Activated T-cell treated with anti-CD3 and anti-CD28 coated beads, Interleukin-2, amount 50 U/mL, for 72 hours (primary cell): ENCODE measurements around the gene MAIP1. TPM values are rescaled to one million over a fixed set of nuclear protein-coding genes. Genes with fewer than 3 reads are reported as not detected.

Experiments used
- ATAC-seq, 2 donors: fragments of 150-1000 bp; cut with Tn5 transposase; replicated peaks in 1 of 2; 2 replicates each; pipeline ENCODE4 v1.10.0; 2021; ENCODE audit warnings: moderate library complexity in 2 of 2, mild to moderate bottlenecking in 1 of 2
- DNase-seq, 2 donors: peaks; one replicate each; pipeline ENCODE4 v3.0.0; 2021 to 2022; ENCODE audit warnings: mixed read lengths in 1 of 2
- H3K27ac Mint-ChIP-seq: one replicate; pipeline ENCODE4 v1.8.0; 2022; ENCODE audit warnings: mild to moderate bottlenecking, moderate library complexity, mixed read lengths
- H3K27me3 Mint-ChIP-seq: one replicate; pipeline ENCODE4 v1.8.0; 2022; ENCODE audit warnings: low read depth, mixed read lengths
- H3K36me3 Mint-ChIP-seq, 2 donors: one replicate each; pipeline ENCODE4 v1.8.0; 2022; ENCODE audit warnings: mixed read lengths in 2 of 2, mild to moderate bottlenecking in 1 of 2; ENCODE audit not compliant: insufficient read depth in 2 of 2
- H3K4me1 Mint-ChIP-seq: one replicate; pipeline ENCODE4 v1.8.0; 2022; ENCODE audit warnings: low read depth, mixed read lengths
- H3K4me3 Mint-ChIP-seq, 2 donors: one replicate each; pipeline ENCODE4 v1.8.0; 2022; ENCODE audit warnings: mild to moderate bottlenecking in 2 of 2, mixed read lengths in 2 of 2, moderate library complexity in 2 of 2
- H3K9me3 Mint-ChIP-seq, 2 donors: one replicate each; pipeline ENCODE4 v1.8.0; 2022; ENCODE audit warnings: mixed read lengths in 2 of 2
- total RNA-seq, 2 donors: library from RNA; stranded (reverse); gene quantifications; one replicate each; pipeline ENCODE4 v1.2.3, GENCODE V29; 2022

MAIP1 gene
- total RNA-seq, 2 donors from 2014 or later: 30.4 to 34.6 TPM

- DNase-seq (no peak), ATAC-seq (no peak)
- no peak overlapping the region for H3K27ac Mint-ChIP-seq
- no peaks in the 10 kb centered on the region for H3K36me3 Mint-ChIP-seq
- no peaks in the 10 kb centered on the region for H3K27me3 Mint-ChIP-seq
- no peaks in the 10 kb centered on the region for H3K9me3 Mint-ChIP-seq
- H3K4me1 Mint-ChIP-seq: peaks cover 14% of the 10 kb centered on the region
- no peak overlapping the region for H3K4me3 Mint-ChIP-seq
These were observed 28.8 kb downstream of the MAIP1 start for GRCh38 chr2:199984159-199984558.

GRCh38 chr2:199984755-199985154, 29.4 kb downstream of the MAIP1 start:
- no peak for ATAC-seq
- no peaks in the 10 kb centered on the region for H3K36me3 Mint-ChIP-seq
- no peak for DNase-seq
- H3K4me1 Mint-ChIP-seq: peaks cover 11% of the 10 kb centered on the region
- H3K4me3 Mint-ChIP-seq: no peak overlapping the region
- no peak overlapping the region for H3K27ac Mint-ChIP-seq
- H3K9me3 Mint-ChIP-seq: no peaks in the 10 kb centered on the region
- H3K27me3 Mint-ChIP-seq: no peaks in the 10 kb centered on the region

GRCh38 chr2:199985625-199986207, 30.3 kb downstream of the MAIP1 start:
- H3K4me3 Mint-ChIP-seq: no peak overlapping the region
- DNase-seq (peak; percentile 68 to 73), ATAC-seq (peak; percentile 81 to 82)
- H3K27ac Mint-ChIP-seq: no peak overlapping the region
- no peaks in the 10 kb centered on the region for H3K36me3 Mint-ChIP-seq
- peaks cover 7% of the 10 kb centered on the region for H3K4me1 Mint-ChIP-seq
- no peaks in the 10 kb centered on the region for H3K27me3 Mint-ChIP-seq
- no peaks in the 10 kb centered on the region for H3K9me3 Mint-ChIP-seq

- H3K36me3 Mint-ChIP-seq: no peaks in the 10 kb centered on the region
- no peaks in the 10 kb centered on the region for H3K27me3 Mint-ChIP-seq
- no peak for DNase-seq
- H3K4me3 Mint-ChIP-seq: no peak overlapping the region
- peaks cover 7% of the 10 kb centered on the region for H3K4me1 Mint-ChIP-seq
- no peaks in the 10 kb centered on the region for H3K9me3 Mint-ChIP-seq
- ATAC-seq: no peak
- H3K27ac Mint-ChIP-seq: no peak overlapping the region
These were observed 32.2 kb downstream of the MAIP1 start for GRCh38 chr2:199987586-199987985.

GRCh38 chr2:199988151-199988550, 32.8 kb downstream of the MAIP1 start:
- DNase-seq: no peak
- H3K36me3 Mint-ChIP-seq: no peaks in the 10 kb centered on the region
- H3K4me3 Mint-ChIP-seq: no peak overlapping the region
- H3K27ac Mint-ChIP-seq: no peak overlapping the region
- H3K27me3 Mint-ChIP-seq: no peaks in the 10 kb centered on the region
- H3K4me1 Mint-ChIP-seq: peaks cover 7% of the 10 kb centered on the region
- ATAC-seq: no peak
- H3K9me3 Mint-ChIP-seq: no peaks in the 10 kb centered on the region

- H3K4me1 Mint-ChIP-seq: peaks cover 7% of the 10 kb centered on the region
- H3K9me3 Mint-ChIP-seq: no peaks in the 10 kb centered on the region
- H3K27ac Mint-ChIP-seq: no peak overlapping the region
- DNase-seq: no peak
- ATAC-seq: no peak
- no peaks in the 10 kb centered on the region for H3K27me3 Mint-ChIP-seq
- H3K36me3 Mint-ChIP-seq: no peaks in the 10 kb centered on the region
- H3K4me3 Mint-ChIP-seq: no peak overlapping the region
These were observed 34.4 kb downstream of the MAIP1 start for GRCh38 chr2:199989822-199990221.

- H3K27ac Mint-ChIP-seq: no peak overlapping the region
- H3K36me3 Mint-ChIP-seq: no peaks in the 10 kb centered on the region
- ATAC-seq (no peak), DNase-seq (no peak)
- H3K9me3 Mint-ChIP-seq: no peaks in the 10 kb centered on the region
- no peaks in the 10 kb centered on the region for H3K4me1 Mint-ChIP-seq
- H3K4me3 Mint-ChIP-seq: no peak overlapping the region
- H3K27me3 Mint-ChIP-seq: no peaks in the 10 kb centered on the region
These were observed 36.3 kb downstream of the MAIP1 start for GRCh38 chr2:199991691-199992090.

- no peaks in the 10 kb centered on the region for H3K9me3 Mint-ChIP-seq
- H3K36me3 Mint-ChIP-seq: no peaks in the 10 kb centered on the region
- no peaks in the 10 kb centered on the region for H3K27me3 Mint-ChIP-seq
- ATAC-seq (no peak), DNase-seq (no peak)
- H3K4me1 Mint-ChIP-seq: no peaks in the 10 kb centered on the region
- H3K4me3 Mint-ChIP-seq: no peak overlapping the region
- no peak overlapping the region for H3K27ac Mint-ChIP-seq
These were observed 36.9 kb downstream of the MAIP1 start for GRCh38 chr2:199992296-199992695.

GRCh38 chr2:199994371-199994770, 39.0 kb downstream of the MAIP1 start:
- no peaks in the 10 kb centered on the region for H3K36me3 Mint-ChIP-seq
- H3K9me3 Mint-ChIP-seq: no peaks in the 10 kb centered on the region
- H3K27me3 Mint-ChIP-seq: no peaks in the 10 kb centered on the region
- no peak overlapping the region for H3K4me3 Mint-ChIP-seq
- no peaks in the 10 kb centered on the region for H3K4me1 Mint-ChIP-seq
- ATAC-seq (no peak), DNase-seq (no peak)
- no peak overlapping the region for H3K27ac Mint-ChIP-seq

GRCh38 chr2:199994896-199995295, 39.5 kb downstream of the MAIP1 start:
- no peak overlapping the region for H3K4me3 Mint-ChIP-seq
- H3K4me1 Mint-ChIP-seq: no peaks in the 10 kb centered on the region
- H3K27ac Mint-ChIP-seq: no peak overlapping the region
- no peak for ATAC-seq
- H3K9me3 Mint-ChIP-seq: no peaks in the 10 kb centered on the region
- H3K36me3 Mint-ChIP-seq: no peaks in the 10 kb centered on the region
- DNase-seq: no peak
- no peaks in the 10 kb centered on the region for H3K27me3 Mint-ChIP-seq

- no peak overlapping the region for H3K27ac Mint-ChIP-seq
- H3K27me3 Mint-ChIP-seq: no peaks in the 10 kb centered on the region
- H3K4me3 Mint-ChIP-seq: no peak overlapping the region
- no peaks in the 10 kb centered on the region for H3K36me3 Mint-ChIP-seq
- no peak for DNase-seq
- no peaks in the 10 kb centered on the region for H3K4me1 Mint-ChIP-seq
- no peaks in the 10 kb centered on the region for H3K9me3 Mint-ChIP-seq
- ATAC-seq: no peak
These were observed 41.9 kb downstream of the MAIP1 start for GRCh38 chr2:199997296-199997695.

- ATAC-seq (no peak), DNase-seq (no peak)
- Mint-ChIP-seq H3K9me3 (no peaks in the 10 kb centered on the region), H3K36me3 (no peaks in the 10 kb centered on the region), H3K4me1 (no peaks in the 10 kb centered on the region), H3K4me3 (no peak overlapping the region), H3K27ac (no peak overlapping the region), H3K27me3 (no peaks in the 10 kb centered on the region)
These were observed 43.8 kb downstream of the MAIP1 start for GRCh38 chr2:199999166-199999565.

GRCh38 chr2:200000444-200001163, 45.2 kb downstream of the MAIP1 start:
- Mint-ChIP-seq H3K4me3 (no peak overlapping the region), H3K27me3 (peaks cover 4% of the 10 kb centered on the region), H3K36me3 (no peaks in the 10 kb centered on the region), H3K4me1 (no peaks in the 10 kb centered on the region), H3K9me3 (peaks cover 1 to 2% of the 10 kb centered on the region in 2 donors), H3K27ac (no peak overlapping the region)
- ATAC-seq: no peak
- DNase-seq: no peak

- Mint-ChIP-seq H3K9me3 (peaks cover 1 to 2% of the 10 kb centered on the region in 2 donors), H3K4me3 (no peak overlapping the region), H3K27me3 (peaks cover 4% of the 10 kb centered on the region), H3K36me3 (no peaks in the 10 kb centered on the region), H3K4me1 (no peaks in the 10 kb centered on the region), H3K27ac (no peak overlapping the region)
- no peak for DNase-seq
- ATAC-seq: no peak
These were observed 48.1 kb downstream of the MAIP1 start for GRCh38 chr2:200003444-200003843.
